HG03442 (cell line): Measurements from ENCODE around the gene FAM222B.
"Not testable (repeated sequence)": the region's sequence is repeated elsewhere in the genome, so short reads cannot be mapped to it uniquely, and the experiment has no call there.

ENCODE experiments used
- ATAC-seq: cut with Tn5 transposase; IDR thresholded peaks from one replicate; pipeline ENCODE4 v1.9.1; 2021; ENCODE audit warnings: mild to moderate bottlenecking, moderate library complexity; ENCODE audit not compliant: unreplicated experiment

The FAM222B gene

DNA sequence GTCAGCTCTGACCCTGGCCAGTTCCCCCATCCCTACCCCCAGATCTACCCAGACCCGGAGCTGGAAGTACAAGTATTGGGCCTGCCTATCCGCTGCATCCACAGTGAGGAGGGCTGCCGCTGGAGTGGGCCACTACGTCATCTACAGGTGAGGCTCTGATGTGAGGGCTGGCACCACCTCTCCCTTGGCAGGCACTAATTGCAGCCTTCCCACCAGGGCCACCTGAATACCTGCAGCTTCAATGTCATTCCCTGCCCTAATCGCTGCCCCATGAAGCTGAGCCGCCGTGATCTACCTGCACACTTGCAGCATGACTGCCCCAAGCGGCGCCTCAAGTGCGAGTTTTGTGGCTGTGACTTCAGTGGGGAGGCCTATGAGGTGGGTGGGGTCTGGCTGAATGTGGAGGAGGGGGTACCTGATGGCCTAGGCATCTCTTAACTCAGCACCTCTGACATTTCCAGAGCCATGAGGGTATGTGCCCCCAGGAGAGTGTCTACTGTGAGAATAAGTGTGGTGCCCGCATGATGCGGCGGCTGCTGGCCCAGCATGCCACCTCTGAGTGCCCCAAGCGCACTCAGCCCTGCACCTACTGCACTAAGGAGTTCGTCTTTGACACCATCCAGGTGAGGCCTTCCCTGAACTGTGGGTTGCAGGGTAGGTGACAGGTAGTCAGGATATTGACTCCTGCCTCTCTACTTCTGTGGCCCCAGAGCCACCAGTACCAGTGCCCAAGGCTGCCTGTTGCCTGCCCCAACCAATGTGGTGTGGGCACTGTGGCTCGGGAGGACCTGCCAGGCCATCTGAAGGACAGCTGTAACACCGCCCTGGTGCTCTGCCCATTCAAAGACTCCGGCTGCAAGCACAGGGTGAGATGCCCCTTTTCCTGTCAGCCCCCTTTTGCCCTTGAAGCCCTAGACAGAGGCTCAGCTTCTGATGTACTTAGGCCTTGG is 94.5 kb downstream of the FAM222B start:
- ATAC-seq, result no peak

DNA sequence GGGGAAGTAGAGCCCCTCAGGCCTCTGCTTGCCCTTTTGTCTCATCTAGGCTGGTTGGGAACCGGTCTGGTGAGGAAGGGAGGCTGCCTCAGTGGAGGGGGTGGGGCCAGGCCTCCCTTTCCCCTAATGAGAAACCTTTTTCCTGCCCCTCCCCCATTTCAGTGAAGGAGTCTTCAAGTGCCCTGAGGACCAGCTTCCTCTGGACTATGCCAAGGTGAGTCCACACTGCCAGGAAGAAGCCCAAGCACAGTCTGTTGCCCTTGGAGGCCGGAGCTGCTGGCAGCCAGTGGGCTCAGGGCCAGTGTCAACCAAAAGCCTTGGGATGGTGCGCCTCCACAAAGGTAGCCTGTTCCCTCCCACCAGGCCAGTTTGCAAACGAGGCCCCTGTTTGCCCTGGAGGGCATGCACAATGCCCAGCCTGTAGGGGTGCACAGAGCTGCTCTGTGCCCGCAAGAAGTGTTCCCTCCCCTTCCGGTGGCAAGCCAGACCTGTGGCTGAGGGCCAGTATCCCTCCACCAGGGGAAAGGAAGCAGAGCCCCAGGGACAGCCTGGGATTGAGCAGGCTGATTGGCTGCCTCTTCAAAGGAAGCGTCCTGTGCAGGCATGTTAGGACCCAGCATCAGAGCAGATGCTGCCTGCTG is 95.4 kb downstream of the FAM222B start:
- no peak for ATAC-seq

DNA sequence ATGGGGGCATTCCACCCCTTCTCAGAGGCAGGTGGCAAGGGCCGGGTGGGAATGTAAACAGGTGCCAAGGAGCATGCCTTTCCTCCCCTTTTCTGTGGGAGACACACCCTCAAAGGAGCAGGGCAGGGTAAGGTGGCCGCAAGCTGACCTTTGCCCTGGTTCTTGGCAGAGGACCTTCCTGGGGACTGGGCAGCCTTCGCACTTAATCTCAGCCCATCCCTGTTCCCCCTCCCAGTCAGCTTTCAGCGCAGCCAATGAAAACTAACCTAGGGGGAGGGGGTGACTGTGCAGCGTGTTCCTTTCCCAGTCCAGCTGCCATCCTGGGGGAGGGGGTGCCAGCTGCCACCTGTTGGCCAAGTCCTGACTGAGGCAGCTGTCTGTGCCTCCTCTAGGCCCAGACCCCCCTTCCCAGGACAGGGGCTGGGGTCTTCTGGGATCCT is 96.0 kb downstream of the FAM222B start:
- no peak for ATAC-seq

GRCh38 chr17:28745786-28746411 is 96.7 kb downstream of the FAM222B start:
- ATAC-seq, result no peak

- ATAC-seq, result no peak
Observed at GRCh38 chr17:28744972-28745785, 97.4 kb downstream of the FAM222B start.

GRCh38 chr17:28744104-28744971 is 98.3 kb downstream of the FAM222B start:
- peak; percentile 23 for ATAC-seq

DNA sequence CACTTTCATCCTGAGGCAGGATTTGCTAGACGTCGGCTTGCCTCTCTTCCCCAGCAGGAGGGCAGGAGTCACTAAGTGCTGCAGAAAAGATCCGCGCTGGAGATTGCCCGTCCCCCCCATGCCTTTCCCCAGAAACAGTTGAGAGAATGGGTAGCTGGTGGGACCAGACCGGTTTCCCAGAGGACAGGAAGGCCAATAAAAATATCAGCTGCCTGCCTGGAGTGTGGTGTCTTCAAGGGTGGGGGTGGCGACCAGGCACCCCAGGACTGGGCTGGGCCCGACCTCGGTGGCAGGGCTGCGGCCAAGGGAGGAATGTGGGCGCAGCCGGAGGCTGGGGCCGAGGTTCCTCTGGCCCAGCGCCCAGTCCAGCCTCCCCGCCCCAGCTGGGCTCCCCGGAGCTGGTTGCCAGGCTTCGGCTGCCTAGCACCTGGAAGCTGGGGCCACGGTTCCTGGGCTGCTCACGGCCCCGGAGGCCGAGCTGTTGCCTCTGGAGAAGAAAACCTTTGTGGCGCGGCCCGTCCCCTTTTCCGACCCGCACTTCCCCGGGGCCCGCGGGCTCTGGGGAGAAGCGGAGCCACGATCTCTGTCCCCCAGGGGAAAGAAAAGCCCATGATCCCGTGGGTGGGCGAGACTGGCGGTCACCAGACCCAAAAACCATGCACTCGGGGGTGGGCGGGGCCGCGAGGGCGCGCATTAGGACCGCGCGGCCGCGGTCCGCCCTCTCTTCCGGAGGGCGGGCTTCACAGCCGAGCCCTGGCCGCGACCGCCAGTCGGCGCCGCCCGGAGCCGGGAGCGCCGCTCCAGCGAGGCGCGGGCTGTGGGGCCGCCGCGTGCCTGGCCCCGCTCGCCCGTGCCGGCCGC is 99.1 kb downstream of the FAM222B start, which contains the start of gene TRAF4:
TSS of gene TRAF4 (plus strand) at position 769 of the 861 bp plus-strand sequence. CDS start 102 bp downstream, outside the sequence.
- peak; percentile 58 for ATAC-seq

DNA sequence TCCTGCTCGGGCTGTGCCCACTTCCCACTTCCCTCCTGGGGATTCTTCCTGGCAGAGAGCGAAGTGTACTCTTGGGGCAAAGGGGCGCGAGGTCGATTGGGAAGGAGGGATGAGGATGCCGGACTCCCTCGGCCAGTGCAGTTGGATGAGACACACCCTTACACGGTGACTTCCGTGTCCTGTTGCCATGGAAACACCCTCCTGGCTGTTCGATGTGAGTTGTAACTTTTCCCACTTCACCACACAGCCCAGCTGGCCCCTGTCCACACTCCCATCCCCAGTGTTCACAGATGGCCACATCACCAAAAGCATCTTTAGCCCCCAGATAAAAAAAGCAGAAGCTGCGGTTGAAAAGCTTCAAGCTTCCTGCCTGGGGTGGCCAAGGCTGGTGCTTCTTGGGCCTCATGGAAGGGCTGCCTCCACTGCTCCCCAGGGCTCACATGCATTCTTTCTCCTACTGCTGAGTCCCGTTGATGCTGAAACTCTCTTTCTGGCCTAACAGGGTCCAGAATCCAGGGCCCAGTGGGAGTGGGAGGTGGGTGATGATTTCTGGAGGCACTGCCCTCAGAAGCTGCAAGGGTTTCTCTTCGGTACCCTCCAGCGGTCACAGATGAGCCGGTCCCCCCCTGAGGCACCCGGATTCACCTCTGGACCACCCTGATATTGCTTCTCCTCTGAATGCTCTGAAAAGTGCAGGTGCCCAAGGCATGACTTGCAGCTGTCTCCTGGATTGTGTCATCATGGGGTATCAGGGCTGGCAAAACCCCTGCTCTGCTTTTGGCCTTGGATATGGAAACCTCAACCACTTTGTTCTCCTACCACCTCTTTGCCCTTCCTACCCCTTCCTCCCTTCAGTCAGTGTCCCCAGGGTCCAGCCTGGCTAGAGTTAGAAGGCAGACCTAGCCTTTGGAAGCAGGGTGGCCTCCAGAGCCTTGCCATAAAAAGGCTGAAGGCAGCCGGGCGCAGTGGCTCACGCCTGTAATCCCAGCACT is 100.9 kb downstream of the FAM222B start:
- ATAC-seq, result no peak

DNA sequence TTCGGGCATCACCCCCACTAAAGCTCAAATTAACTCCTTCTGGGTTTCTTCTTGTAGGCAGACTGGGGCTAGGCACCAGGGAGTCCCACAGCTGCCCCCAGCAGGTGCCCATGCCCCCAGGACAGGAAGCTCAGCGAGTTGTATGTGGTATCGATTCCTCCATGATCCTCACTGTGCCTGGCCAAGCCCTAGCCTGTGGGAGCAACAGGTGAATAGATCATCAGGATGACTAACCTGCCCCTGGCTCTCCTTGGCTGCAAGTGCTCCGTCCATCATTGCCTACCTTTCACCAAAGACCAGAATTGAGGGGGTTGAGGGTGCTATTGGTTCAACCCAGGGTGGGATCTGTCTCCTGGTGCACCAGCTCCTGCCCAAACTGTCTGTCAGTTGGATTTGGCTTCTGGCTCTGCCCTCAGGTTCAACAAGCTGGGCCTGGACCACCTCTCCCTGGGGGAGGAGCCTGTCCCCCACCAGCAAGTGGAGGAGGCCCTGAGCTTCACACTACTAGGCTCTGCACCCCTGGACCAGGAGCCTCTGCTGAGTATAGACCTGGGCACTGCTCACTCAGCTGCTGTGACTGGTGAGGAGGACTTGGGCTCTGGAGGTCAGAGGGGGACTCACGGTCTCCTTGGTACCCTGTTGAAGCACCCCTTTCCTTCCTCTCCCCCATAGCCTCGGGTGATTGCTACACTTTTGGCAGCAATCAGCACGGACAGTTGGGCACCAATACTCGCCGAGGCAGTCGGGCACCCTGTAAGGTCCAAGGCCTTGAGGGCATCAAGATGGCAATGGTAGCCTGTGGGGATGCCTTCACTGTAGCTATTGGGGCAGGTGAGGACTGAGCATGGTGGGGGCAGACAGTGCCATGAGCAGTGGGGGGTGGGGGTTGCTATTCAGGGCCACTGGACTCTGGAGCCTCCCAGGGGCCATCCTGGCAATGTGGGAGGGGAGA is 101.9 kb downstream of the FAM222B start:
- no peak for ATAC-seq

DNA sequence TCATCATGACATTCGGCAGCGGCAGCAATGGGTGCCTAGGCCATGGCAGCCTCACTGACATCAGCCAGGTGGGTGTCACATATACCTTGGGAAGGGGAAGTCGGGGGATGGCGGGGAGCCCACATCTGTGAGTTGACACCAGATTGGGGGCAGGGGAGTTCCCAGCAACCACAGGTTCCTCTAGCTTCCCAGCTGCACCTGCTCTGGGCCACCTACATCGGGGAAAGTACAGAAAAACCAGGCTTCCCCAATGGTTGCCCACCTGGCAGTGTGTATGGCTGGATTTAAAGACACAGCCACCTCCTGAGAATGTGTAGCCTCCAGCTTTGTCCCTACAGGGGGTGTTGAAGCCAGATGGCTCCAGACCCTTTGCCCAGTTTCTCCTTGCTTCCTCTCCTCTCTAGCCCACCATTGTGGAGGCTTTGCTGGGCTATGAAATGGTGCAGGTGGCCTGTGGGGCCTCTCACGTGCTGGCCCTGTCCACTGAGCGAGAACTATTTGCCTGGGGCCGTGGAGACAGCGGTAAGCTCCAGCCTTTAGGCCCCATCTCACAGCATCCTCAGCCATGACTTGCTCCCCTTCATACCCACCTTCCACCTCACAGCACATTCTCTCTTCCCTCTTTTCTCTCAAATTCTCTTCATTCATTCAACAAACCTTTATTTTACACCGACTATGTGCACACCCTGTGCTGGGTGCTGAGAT is 103.8 kb downstream of the FAM222B start:
- ATAC-seq, result no peak

DNA sequence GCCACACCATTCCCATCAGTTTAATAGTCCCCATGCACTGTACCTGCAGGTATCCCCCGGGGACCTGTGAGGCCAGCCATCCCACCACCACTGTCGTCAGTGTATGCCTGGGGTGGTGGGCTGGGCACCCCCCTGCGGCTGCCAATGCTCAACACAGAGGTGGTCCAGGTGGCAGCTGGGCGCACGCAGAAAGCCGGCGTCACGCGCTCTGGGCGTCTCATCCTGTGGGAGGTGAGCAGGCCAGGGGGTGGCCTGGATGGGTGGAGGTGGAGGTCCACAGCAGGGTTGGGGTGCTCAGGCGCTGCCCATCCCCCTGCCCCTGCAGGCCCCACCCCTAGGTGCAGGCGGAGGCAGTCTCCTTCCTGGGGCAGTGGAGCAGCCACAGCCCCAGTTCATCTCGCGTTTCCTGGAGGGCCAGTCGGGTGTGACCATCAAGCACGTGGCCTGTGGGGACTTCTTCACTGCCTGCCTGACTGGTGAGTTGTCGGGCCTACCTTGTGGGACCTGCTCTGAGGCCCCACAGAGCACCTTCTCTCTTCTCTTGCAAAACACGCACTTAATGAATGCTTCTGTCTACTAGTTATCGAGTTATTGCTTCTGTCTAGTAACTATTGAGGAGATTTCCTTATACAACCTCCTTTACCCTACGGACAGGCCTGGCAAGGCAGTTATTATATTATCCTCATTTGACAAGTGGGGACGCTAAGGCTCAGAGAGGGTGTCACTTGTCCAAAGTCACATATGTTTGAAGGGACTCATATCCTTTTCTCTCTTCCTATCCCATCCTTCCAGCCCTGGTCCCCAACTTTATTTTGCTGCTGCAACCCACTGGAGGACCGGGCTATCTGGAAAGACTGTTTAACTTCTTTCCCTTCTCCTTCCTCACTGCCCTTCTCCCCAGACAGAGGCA is 104.6 kb downstream of the FAM222B start:
- ATAC-seq, result peak; percentile 48

GRCh38 chr17:28737316-28737715 is 105.3 kb downstream of the FAM222B start:
- no peak for ATAC-seq

DNA sequence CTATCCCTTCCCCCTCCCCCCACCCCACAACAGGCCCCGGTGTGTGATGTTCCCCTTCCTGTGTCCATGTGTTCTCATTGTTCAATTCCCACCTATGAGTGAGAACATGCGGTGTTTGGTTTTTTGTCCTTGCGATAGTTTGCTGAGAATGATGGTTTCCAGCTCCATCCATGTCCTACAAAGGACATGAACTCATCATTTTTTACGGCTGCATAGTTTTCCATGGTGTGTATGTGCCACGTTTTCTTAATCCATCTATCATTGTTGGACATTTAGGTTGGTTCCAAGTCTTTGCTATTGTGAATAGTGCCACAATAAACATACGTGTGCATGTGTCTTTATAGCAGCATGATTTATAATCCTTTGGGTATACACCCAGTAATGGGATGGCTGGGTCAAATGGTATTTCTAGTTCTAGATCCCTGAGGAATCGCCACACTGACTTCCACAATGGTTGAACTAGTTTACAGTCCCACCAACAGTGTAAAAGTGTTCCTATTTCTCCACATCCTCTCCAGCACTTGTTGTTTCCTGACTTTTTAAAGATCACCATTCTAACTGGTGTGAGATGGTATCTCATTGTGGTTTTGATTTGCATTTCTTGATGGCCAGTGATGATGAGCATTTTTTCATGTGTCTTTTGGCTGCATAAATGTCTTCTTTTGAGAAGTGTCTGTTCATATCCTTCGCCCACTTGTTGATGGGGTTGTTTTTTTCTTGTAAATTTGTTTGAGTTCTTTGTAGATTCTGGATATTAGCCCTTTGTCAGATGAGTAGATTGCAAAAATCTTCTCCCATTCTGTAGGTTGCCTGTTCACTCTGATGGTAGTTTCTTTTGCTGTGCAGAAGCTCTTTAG is 106.4 kb downstream of the FAM222B start:
- ATAC-seq, result not testable (repeated sequence)

GRCh38 chr17:28735242-28735722 is 107.3 kb downstream of the FAM222B start:
- ATAC-seq, result no peak
